Liver (tissue), 3 donors: ENCODE results near the gene TSPAN7.

Experiments used
- ATF3 ChIP-seq: IDR thresholded peaks from 2 replicates; pipeline ENCODE4 v1.6.1; 2016; ENCODE audit warnings: antibody characterized with exemption
- CTCF ChIP-seq: fragments of 150-350 bp; IDR thresholded peaks from 2 replicates; pipeline ENCODE4 v1.5.1; 2017; ENCODE audit warnings: improper control_type of control experiment, low read depth, low read length; ENCODE audit not compliant: missing input control
- GABPA ChIP-seq, 2 donors: IDR thresholded peaks in 1 of 2; conservative IDR thresholded peaks in 1 of 2; 2 replicates each; pipeline ENCODE4 v1.6.1; 2016; ENCODE audit warnings: antibody characterized with exemption in 2 of 2, mild to moderate bottlenecking in 1 of 2, moderate library complexity in 1 of 2
- HNF4G ChIP-seq: IDR thresholded peaks from 2 replicates; pipeline ENCODE4 v1.6.1; 2016; ENCODE audit warnings: antibody characterized with exemption
- JUND ChIP-seq, 2 donors: IDR thresholded peaks; 2 replicates each; pipeline ENCODE4 v1.6.1; 2016; ENCODE audit warnings: antibody characterized with exemption in 2 of 2
- MAX ChIP-seq: IDR thresholded peaks from 2 replicates; pipeline ENCODE4 v1.6.1; 2016; ENCODE audit warnings: antibody characterized with exemption
- NR2F2 ChIP-seq: IDR thresholded peaks from 2 replicates; pipeline ENCODE4 v1.6.1; 2016; ENCODE audit warnings: antibody characterized with exemption
- RAD21 ChIP-seq, 2 donors: IDR thresholded peaks; 2 replicates each; pipeline ENCODE4 v1.6.1; 2016; ENCODE audit warnings: antibody characterized with exemption in 2 of 2, mild to moderate bottlenecking in 2 of 2
- REST ChIP-seq: IDR thresholded peaks from 2 replicates; pipeline ENCODE4 v1.6.1; 2016; ENCODE audit warnings: antibody characterized with exemption, mild to moderate bottlenecking
- RXRA ChIP-seq, 2 donors: IDR thresholded peaks; 2 replicates each; pipeline ENCODE4 v1.6.1; 2017 to 2018; ENCODE audit warnings: antibody characterized with exemption in 2 of 2, mild to moderate bottlenecking in 1 of 2
- SP1 ChIP-seq: IDR thresholded peaks from 2 replicates; pipeline ENCODE4 v1.6.1; 2018; ENCODE audit warnings: antibody characterized with exemption, mild to moderate bottlenecking
- TAF1 ChIP-seq: conservative IDR thresholded peaks from 2 replicates; pipeline ENCODE4 v1.6.1; 2016; ENCODE audit warnings: antibody characterized with exemption, mild to moderate bottlenecking
- YY1 ChIP-seq: IDR thresholded peaks from 2 replicates; pipeline ENCODE4 v1.6.1; 2016; ENCODE audit warnings: antibody characterized with exemption, mild to moderate bottlenecking
- ZBTB33 ChIP-seq: IDR thresholded peaks from 2 replicates; pipeline ENCODE4 v1.6.1; 2016; ENCODE audit warnings: antibody characterized with exemption
- donor health status: healthy.
- donor health status: healthy.

- no peak for TF ChIP-seq REST
- TF ChIP-seq CTCF = no peak
- TF ChIP-seq YY1 = no peak
- TF ChIP-seq MAX = no peak
- no peak for TF ChIP-seq JUND (IDR thresholded peaks at IDR 0.05)
- no peak for TF ChIP-seq ZBTB33
- no peak for TF ChIP-seq GABPA (IDR thresholded peaks at IDR 0.05 in 1 of 2, conservative IDR thresholded peaks at IDR 0.05 in 1 of 2)
- TF ChIP-seq RAD21 (IDR thresholded peaks at IDR 0.05) = no peak
- TF ChIP-seq ATF3 = no peak
- TF ChIP-seq RXRA (IDR thresholded peaks at IDR 0.05) = no peak
- no peak for TF ChIP-seq NR2F2
- no peak for TF ChIP-seq TAF1
- no peak for TF ChIP-seq SP1
- no peak for TF ChIP-seq HNF4G
These were observed 591 bp upstream of the TSPAN7 start for GRCh38 chrX:38560776-38561125.
